CD14-positive monocyte (primary cell): ENCODE data around the gene RBM17. TPM values are rescaled to one million over a fixed set of nuclear protein-coding genes. Genes with fewer than 3 reads are reported as not detected.

ENCODE experiments used
- DNase-seq, 3 donors: peaks; one replicate each; pipeline ENCODE4 v3.0.0-alpha.2; 2011 to 2022
- H2AFZ ChIP-seq: 2 replicates; pipeline ENCODE4 v1.6.0; 2012; ENCODE audit warnings: mild to moderate bottlenecking, low read depth, low read length, inconsistent platforms; ENCODE audit not compliant: insufficient read depth, poor library complexity, severe bottlenecking
- H3K27ac ChIP-seq, 2 donors: 1 replicate in 1 of 2; 2 replicates in 1 of 2; pipeline ENCODE4 v1.5.1; 2012 to 2013; ENCODE audit warnings: low read length in 2 of 2, control low read depth in 1 of 2, inconsistent platforms in 1 of 2, low read depth in 1 of 2, mild to moderate bottlenecking in 1 of 2
- H3K27me3 ChIP-seq, 2 donors: one replicate each; pipeline versions ENCODE4 v1.6.0 to v1.6.1; 2011 to 2013; ENCODE audit warnings: low read length in 2 of 2; ENCODE audit not compliant: control insufficient read depth in 2 of 2, insufficient read depth in 2 of 2
- H3K36me3 ChIP-seq, 2 donors: replicated peaks in 1 of 2; 1 replicate in 1 of 2; 2 replicates in 1 of 2; pipeline versions ENCODE4 v1.5.1 to v1.6.1; 2012 to 2013; ENCODE audit warnings: low read length in 2 of 2, control low read depth in 1 of 2, inconsistent platforms in 1 of 2, mild to moderate bottlenecking in 1 of 2; ENCODE audit not compliant: insufficient read depth in 2 of 2, control insufficient read depth in 1 of 2
- H3K4me1 ChIP-seq, 2 donors: 1 replicate in 1 of 2; 2 replicates in 1 of 2; pipeline versions ENCODE4 v1.5.1 to v1.6.1; 2012 to 2013; ENCODE audit warnings: low read length in 2 of 2, control low read depth in 1 of 2, inconsistent platforms in 1 of 2, mild to moderate bottlenecking in 1 of 2, moderate library complexity in 1 of 2; ENCODE audit not compliant: insufficient read depth in 2 of 2, control insufficient read depth in 1 of 2
- H3K4me2 ChIP-seq: replicated peaks from 2 replicates; pipeline ENCODE3; 2012; ENCODE audit warnings: low read length, moderate library complexity, mild to moderate bottlenecking; ENCODE audit not compliant: poor library complexity, severe bottlenecking; ENCODE audit errors: extremely low read depth
- H3K4me3 ChIP-seq, 3 experiments: fragments of 200-600 bp in 1 of 3; sonication (generic) in 1 of 3; replicated peaks in 1 of 3; 1 replicate in 2 of 3; 2 replicates in 1 of 3; pipeline ENCODE4 v1.5.1; 2011 to 2013; ENCODE audit warnings: low read length in 3 of 3, mild to moderate bottlenecking in 3 of 3, control low read depth in 2 of 3, low read depth in 2 of 3, inconsistent platforms in 1 of 3, moderate library complexity in 1 of 3
- H3K79me2 ChIP-seq: 2 replicates; pipeline ENCODE4 v1.6.0; 2012; ENCODE audit warnings: mild to moderate bottlenecking, control low read depth, inconsistent platforms, low read length, moderate library complexity; ENCODE audit not compliant: insufficient read depth
- H3K9ac ChIP-seq: 2 replicates; pipeline ENCODE4 v1.6.0; 2017; ENCODE audit warnings: low read length, mild to moderate bottlenecking; ENCODE audit not compliant: insufficient read depth, poor library complexity, severe bottlenecking
- H3K9me3 ChIP-seq, 2 donors: replicated peaks in 1 of 2; 1 replicate in 1 of 2; 2 replicates in 1 of 2; pipeline versions ENCODE4 v1.5.1 to v1.6.1; 2012 to 2013; ENCODE audit warnings: low read length in 2 of 2, control low read depth in 1 of 2; ENCODE audit not compliant: control insufficient read depth in 1 of 2, insufficient read depth in 1 of 2
- H4K20me1 ChIP-seq: 2 replicates; pipeline ENCODE4 v1.6.0; 2012; ENCODE audit warnings: mild to moderate bottlenecking, low read length, control low read depth, moderate library complexity; ENCODE audit not compliant: insufficient read depth
- H3K27ac Mint-ChIP-seq, 7 donors: one replicate each; pipeline ENCODE4 v1.8.0; 2020; ENCODE audit warnings: mild to moderate bottlenecking in 7 of 7, mixed read lengths in 7 of 7, moderate library complexity in 6 of 7, inconsistent platforms in 2 of 7
- H3K27me3 Mint-ChIP-seq, 3 donors: one replicate each; pipeline ENCODE4 v1.8.0; 2021 to 2022; ENCODE audit warnings: low read depth in 3 of 3, mild to moderate bottlenecking in 3 of 3, mixed read lengths in 3 of 3, moderate library complexity in 3 of 3, inconsistent platforms in 1 of 3
- H3K36me3 Mint-ChIP-seq, 2 donors: one replicate each; pipeline ENCODE4 v1.8.0; 2020; ENCODE audit warnings: mixed read lengths in 2 of 2, inconsistent platforms in 1 of 2, mild to moderate bottlenecking in 1 of 2
- H3K4me1 Mint-ChIP-seq: one replicate; pipeline ENCODE4 v1.8.0; 2020; ENCODE audit warnings: mild to moderate bottlenecking, mixed read lengths
- H3K4me3 Mint-ChIP-seq, 2 donors: one replicate each; pipeline ENCODE4 v1.8.0; 2020; ENCODE audit warnings: mild to moderate bottlenecking in 2 of 2, mixed read lengths in 2 of 2, moderate library complexity in 1 of 2
- H3K9me3 Mint-ChIP-seq, 7 donors: one replicate each; pipeline ENCODE4 v1.8.0; 2020 to 2022; ENCODE audit warnings: mixed read lengths in 7 of 7, mild to moderate bottlenecking in 6 of 7, moderate library complexity in 6 of 7, inconsistent platforms in 2 of 7
- WGBS: methylation state at CpG from one replicate; pipeline ENCODE4 v1.1.5; 2013; ENCODE audit warnings: missing lambda C conversion rate; ENCODE audit not compliant: insufficient coverage; 5-methylcytosine and 5-hydroxymethylcytosine counted together
- intact Hi-C, 2 donors: fragments of 100-400 bp; cut with micrococcal nuclease; formaldehyde crosslinking; loops; one replicate each; pipeline versions ENCODE4 v1.15.0 to v1.15.1; 2023
- polyA plus RNA-seq, 3 donors: library from polyadenylated mRNA; depleted of rRNA in 1 of 3; unstranded in 2 of 3; stranded (reverse) in 1 of 3; fragments of 300-500 nt in 2 of 3; fragments of >200 nt in 1 of 3; fragmentation: Illumina TruSeq in 2 of 3; gene quantifications; 1 replicate in 2 of 3; 2 replicates in 1 of 3; pipeline ENCODE4 v1.2.3, GENCODE V29; 2012 to 2021
- TF ChIP-seq, protein P1 (sequence below): fragments of 200-600 bp; IDR thresholded peaks from one replicate; pipeline ENCODE4 v1.8.0; 2022; ENCODE audit warnings: antibody characterized with exemption, mild to moderate bottlenecking

Gene RBM17
- polyA plus RNA-seq, 3 donors: 37.2 to 51.4 (median 44.5) TPM

DNA sequence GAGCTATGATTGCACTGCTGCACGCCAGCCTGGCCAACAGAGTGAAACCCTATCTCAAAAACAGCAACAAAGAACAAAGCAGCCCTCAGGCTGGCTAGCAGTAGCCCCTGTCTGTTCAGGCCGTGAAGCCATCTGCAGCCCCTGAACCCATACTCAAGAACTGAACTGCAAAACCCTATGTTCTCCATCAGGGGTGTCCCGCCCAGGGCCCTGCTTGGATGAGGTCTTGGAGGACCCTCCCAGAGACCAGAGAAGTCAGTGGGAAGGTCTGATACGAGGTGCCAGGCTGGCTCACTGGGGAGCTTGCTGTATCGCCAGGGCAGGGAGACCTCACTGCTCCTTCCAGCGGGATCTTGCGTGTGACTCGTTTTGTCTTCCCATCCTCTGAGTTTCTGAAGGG lies 39.3 kb downstream of the RBM17 start:
- 93% methylated on average over 2 of the region's 8 CpGs for WGBS
- no peaks in the 10 kb centered on the region for H3K27me3 ChIP-seq
- DNase-seq: no peak
- Mint-ChIP-seq H3K4me3 (peak overlapping the region in 1 of 2 donors; percentile 35), H3K36me3 (peaks cover 0 to 2% of the 10 kb centered on the region in 2 donors), H3K4me1 (peaks cover 52% of the 10 kb centered on the region), H3K27me3 (peaks cover 6 to 23% (median 8%) of the 10 kb centered on the region in 3 donors), H3K9me3 (peaks cover 0 to 2% (median 0%) of the 10 kb centered on the region in 7 donors), H3K27ac (no peak overlapping the region)
- no peak overlapping the region for H3K4me3 ChIP-seq
- no peak overlapping the region for H2AFZ ChIP-seq
- H4K20me1 ChIP-seq: no peaks in the 10 kb centered on the region
- peaks cover 29 to 51% of the 10 kb centered on the region in 2 donors for H3K4me1 ChIP-seq
- intact Hi-C loops: no loop called here
- no peaks in the 10 kb centered on the region for H3K79me2 ChIP-seq
- H3K9me3 ChIP-seq: no peaks in the 10 kb centered on the region
- no peaks in the 10 kb centered on the region for H3K36me3 ChIP-seq
- H3K9ac ChIP-seq: no peak overlapping the region
- TF ChIP-seq, protein P1, sequence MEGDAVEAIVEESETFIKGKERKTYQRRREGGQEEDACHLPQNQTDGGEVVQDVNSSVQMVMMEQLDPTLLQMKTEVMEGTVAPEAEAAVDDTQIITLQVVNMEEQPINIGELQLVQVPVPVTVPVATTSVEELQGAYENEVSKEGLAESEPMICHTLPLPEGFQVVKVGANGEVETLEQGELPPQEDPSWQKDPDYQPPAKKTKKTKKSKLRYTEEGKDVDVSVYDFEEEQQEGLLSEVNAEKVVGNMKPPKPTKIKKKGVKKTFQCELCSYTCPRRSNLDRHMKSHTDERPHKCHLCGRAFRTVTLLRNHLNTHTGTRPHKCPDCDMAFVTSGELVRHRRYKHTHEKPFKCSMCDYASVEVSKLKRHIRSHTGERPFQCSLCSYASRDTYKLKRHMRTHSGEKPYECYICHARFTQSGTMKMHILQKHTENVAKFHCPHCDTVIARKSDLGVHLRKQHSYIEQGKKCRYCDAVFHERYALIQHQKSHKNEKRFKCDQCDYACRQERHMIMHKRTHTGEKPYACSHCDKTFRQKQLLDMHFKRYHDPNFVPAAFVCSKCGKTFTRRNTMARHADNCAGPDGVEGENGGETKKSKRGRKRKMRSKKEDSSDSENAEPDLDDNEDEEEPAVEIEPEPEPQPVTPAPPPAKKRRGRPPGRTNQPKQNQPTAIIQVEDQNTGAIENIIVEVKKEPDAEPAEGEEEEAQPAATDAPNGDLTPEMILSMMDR: no peak
- no peak overlapping the region for H3K4me2 ChIP-seq
- no peak overlapping the region for H3K27ac ChIP-seq

DNA sequence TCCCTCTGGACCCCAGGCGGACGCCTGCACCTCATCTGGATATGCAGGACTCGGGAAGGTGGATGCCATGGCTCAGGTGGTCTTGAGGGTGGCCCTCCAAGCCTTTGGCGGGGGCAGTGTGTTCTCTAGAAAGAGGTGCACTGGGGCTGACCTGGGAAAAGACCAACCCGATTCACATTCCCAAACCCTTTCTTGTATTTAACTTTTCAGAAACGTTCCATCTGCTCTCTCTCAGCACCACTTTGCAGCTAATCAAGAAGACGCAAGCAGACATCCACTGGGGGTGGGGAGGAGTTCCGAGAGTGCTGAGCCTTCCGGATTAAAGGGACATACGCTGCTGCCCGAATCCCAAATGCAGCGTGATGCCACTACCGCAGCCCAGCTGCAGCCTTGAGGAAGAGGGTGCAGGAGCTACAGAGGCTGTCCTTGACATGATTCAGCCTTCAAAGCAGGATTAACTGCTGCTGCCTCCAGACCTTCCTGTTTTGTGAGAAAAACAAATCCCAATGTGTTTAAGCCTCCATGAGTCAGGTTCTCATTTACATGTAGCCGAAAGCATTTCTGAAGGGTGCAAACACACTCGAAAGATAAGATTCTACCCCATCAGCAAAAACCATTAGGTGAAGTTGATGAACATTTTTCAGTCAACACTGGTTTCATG lies 39.9 kb downstream of the RBM17 start:
- TF ChIP-seq, protein P1: no peak
- WGBS: 31% methylated on average over 9 of the region's 15 CpGs
- H3K9ac ChIP-seq: no peak overlapping the region
- H3K4me1 ChIP-seq: peaks cover 29 to 49% of the 10 kb centered on the region in 2 donors
- no peaks in the 10 kb centered on the region for H4K20me1 ChIP-seq
- intact Hi-C loops: no loop called here
- Mint-ChIP-seq H3K4me1 (peaks cover 47% of the 10 kb centered on the region), H3K27ac (peak overlapping the region in 3 of 7 donors; percentile 23 to 75 (median 26)), H3K27me3 (peaks cover 6 to 22% (median 8%) of the 10 kb centered on the region in 3 donors), H3K36me3 (peaks cover 0 to 2% of the 10 kb centered on the region in 2 donors), H3K9me3 (peaks cover 0 to 2% (median 0%) of the 10 kb centered on the region in 7 donors), H3K4me3 (peak overlapping the region; percentile 20 to 76)
- no peaks in the 10 kb centered on the region for H3K79me2 ChIP-seq
- no peaks in the 10 kb centered on the region for H3K9me3 ChIP-seq
- peak overlapping the region; percentile 25 for H3K4me2 ChIP-seq
- peak overlapping the region in 1 of 3 experiments; percentile 13 for H3K4me3 ChIP-seq
- H2AFZ ChIP-seq: no peak overlapping the region
- no peaks in the 10 kb centered on the region for H3K36me3 ChIP-seq
- H3K27me3 ChIP-seq: no peaks in the 10 kb centered on the region
- DNase-seq: peak; percentile 51 to 77 (median 59)
- H3K27ac ChIP-seq: no peak overlapping the region
